Vagina (tissue), 2 donors: ENCODE measurements around the gene CLDN1.

ENCODE experiments used
- POLR2A ChIP-seq, 2 donors: fragments of 450-650 bp; IDR thresholded peaks; one replicate each; pipeline ENCODE4 v1.6.1; 2017; ENCODE audit warnings: antibody characterized with exemption in 2 of 2, mild to moderate bottlenecking in 2 of 2, moderate library complexity in 2 of 2
- TF ChIP-seq, protein P1 (sequence below), 3 experiments: fragments of 450-650 bp in 2 of 3; fragments of 200-600 bp in 1 of 3; sonication (generic) in 1 of 3; IDR thresholded peaks; one replicate each; pipeline ENCODE4 v1.5.1; 2017 to 2019; ENCODE audit warnings: antibody characterized with exemption in 3 of 3, mild to moderate bottlenecking in 2 of 3, moderate library complexity in 2 of 3

DNA sequence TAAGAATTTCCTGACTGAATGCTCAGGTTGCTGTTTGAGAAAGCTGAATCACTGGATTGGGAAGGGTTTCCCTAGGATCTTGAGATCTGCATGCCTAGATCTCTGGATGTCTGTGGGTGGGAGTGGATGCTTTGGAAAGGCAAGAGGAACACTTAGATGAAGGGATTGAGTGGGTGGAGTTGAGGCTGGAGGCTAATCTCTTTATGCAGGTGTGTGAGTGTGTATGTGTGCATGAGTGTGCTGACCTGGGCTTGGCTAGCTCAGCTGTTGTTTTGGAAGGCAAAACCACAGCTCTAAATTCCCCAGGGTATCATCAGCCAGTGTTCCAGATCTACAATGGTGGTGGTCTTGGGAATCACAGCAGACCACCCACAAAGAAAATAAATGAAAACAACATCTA lies 60.5 kb downstream of the CLDN1 start:
- TF ChIP-seq, protein P1, sequence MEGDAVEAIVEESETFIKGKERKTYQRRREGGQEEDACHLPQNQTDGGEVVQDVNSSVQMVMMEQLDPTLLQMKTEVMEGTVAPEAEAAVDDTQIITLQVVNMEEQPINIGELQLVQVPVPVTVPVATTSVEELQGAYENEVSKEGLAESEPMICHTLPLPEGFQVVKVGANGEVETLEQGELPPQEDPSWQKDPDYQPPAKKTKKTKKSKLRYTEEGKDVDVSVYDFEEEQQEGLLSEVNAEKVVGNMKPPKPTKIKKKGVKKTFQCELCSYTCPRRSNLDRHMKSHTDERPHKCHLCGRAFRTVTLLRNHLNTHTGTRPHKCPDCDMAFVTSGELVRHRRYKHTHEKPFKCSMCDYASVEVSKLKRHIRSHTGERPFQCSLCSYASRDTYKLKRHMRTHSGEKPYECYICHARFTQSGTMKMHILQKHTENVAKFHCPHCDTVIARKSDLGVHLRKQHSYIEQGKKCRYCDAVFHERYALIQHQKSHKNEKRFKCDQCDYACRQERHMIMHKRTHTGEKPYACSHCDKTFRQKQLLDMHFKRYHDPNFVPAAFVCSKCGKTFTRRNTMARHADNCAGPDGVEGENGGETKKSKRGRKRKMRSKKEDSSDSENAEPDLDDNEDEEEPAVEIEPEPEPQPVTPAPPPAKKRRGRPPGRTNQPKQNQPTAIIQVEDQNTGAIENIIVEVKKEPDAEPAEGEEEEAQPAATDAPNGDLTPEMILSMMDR (IDR thresholded peaks at IDR 0.05): no peak
- TF ChIP-seq POLR2A (IDR thresholded peaks at IDR 0.05): no peak
